Body of pancreas (tissue), 4 donors: ENCODE measurements around the gene FOXA3. TPM values are rescaled to one million over a fixed set of nuclear protein-coding genes. Genes with fewer than 3 reads are reported as not detected.

ENCODE experiments used
- ATAC-seq: fragments of 150-250 bp; one replicate; pipeline ENCODE4 v1.9.1; 2016
- DNase-seq, 4 donors: peaks; one replicate each; pipeline ENCODE4 v3.0.0-alpha.2; 2019
- H3K27ac ChIP-seq, 4 donors: fragments of 200-600 bp; sonication (generic); 1 replicate in 3 of 4; 2 replicates in 1 of 4; pipeline versions ENCODE4 v1.5.1 to v1.6.1; 2016 to 2019; ENCODE audit warnings: mild to moderate bottlenecking in 1 of 4, mixed read lengths in 1 of 4, moderate library complexity in 1 of 4
- H3K27me3 ChIP-seq, 2 donors: fragments of 200-600 bp; sonication (generic); one replicate each; pipeline ENCODE4 v1.6.0; 2016; ENCODE audit warnings: mild to moderate bottlenecking in 1 of 2
- H3K36me3 ChIP-seq, 2 donors: fragments of 200-600 bp; sonication (generic); replicated peaks in 1 of 2; 2 replicates each; pipeline ENCODE4 v1.5.1; 2016; ENCODE audit warnings: low read depth in 2 of 2; ENCODE audit not compliant: insufficient read depth in 1 of 2
- H3K4me1 ChIP-seq: fragments of 200-600 bp; sonication (generic); one replicate; pipeline ENCODE4 v1.6.0; 2016
- H3K4me3 ChIP-seq, 2 donors: fragments of 200-600 bp; sonication (generic); 1 replicate in 1 of 2; 2 replicates in 1 of 2; pipeline ENCODE4 v1.5.1; 2016 to 2019
- H3K9me3 ChIP-seq, 3 donors: fragments of 200-600 bp; sonication (generic); 1 replicate in 2 of 3; 2 replicates in 1 of 3; pipeline ENCODE4 v1.5.1; 2016
- POLR2A ChIP-seq, 3 donors: fragments of 450-650 bp; IDR thresholded peaks; one replicate each; pipeline ENCODE4 v1.6.1; 2016; ENCODE audit warnings: antibody characterized with exemption in 3 of 3, mild to moderate bottlenecking in 2 of 3
- WGBS, 2 donors: methylation state at CpG; one replicate each; pipeline ENCODE4 v1.1.5; 2017; 5-methylcytosine and 5-hydroxymethylcytosine counted together
- intact Hi-C: fragments of 100-400 bp; cut with DNase I; formaldehyde crosslinking; loops from one replicate; pipeline ENCODE4 v1.15.1; 2023
- total RNA-seq, 2 donors: library from RNA; depleted of rRNA; stranded (reverse); fragments of >200 nt; gene quantifications; one replicate each; pipeline ENCODE4 v1.1.0, GENCODE V29; 2016
- TF ChIP-seq, protein P1 (sequence below), 7 experiments: fragments of 450-650 bp in 4 of 7; fragments of 200-600 bp in 3 of 7; sonication (generic) in 3 of 7; IDR thresholded peaks; one replicate each; pipeline ENCODE4 v1.5.1; 2016 to 2019; ENCODE audit warnings: antibody characterized with exemption in 7 of 7

The FOXA3 gene
- total RNA-seq, 2 donors from 2014 or later = 3.0 to 16.3 TPM

DNA sequence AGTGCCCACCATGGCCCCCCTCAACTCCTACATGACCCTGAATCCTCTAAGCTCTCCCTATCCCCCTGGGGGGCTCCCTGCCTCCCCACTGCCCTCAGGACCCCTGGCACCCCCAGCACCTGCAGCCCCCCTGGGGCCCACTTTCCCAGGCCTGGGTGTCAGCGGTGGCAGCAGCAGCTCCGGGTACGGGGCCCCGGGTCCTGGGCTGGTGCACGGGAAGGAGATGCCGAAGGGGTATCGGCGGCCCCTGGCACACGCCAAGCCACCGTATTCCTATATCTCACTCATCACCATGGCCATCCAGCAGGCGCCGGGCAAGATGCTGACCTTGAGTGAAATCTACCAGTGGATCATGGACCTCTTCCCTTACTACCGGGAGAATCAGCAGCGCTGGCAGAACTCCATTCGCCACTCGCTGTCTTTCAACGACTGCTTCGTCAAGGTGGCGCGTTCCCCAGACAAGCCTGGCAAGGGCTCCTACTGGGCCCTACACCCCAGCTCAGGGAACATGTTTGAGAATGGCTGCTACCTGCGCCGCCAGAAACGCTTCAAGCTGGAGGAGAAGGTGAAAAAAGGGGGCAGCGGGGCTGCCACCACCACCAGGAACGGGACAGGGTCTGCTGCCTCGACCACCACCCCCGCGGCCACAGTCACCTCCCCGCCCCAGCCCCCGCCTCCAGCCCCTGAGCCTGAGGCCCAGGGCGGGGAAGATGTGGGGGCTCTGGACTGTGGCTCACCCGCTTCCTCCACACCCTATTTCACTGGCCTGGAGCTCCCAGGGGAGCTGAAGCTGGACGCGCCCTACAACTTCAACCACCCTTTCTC is 8.2 kb downstream of the FOXA3 start:
- Histone ChIP-seq H3K36me3 (no peaks in the 10 kb centered on the region), H3K27ac (peak overlapping the region in 1 of 4 donors; percentile 1), H3K27me3 (no peaks in the 10 kb centered on the region), H3K9me3 (no peaks in the 10 kb centered on the region), H3K4me3 (no peak overlapping the region), H3K4me1 (peaks cover 84% of the 10 kb centered on the region)
- no peak for ATAC-seq
- no peak for DNase-seq
- TF ChIP-seq, protein P1, sequence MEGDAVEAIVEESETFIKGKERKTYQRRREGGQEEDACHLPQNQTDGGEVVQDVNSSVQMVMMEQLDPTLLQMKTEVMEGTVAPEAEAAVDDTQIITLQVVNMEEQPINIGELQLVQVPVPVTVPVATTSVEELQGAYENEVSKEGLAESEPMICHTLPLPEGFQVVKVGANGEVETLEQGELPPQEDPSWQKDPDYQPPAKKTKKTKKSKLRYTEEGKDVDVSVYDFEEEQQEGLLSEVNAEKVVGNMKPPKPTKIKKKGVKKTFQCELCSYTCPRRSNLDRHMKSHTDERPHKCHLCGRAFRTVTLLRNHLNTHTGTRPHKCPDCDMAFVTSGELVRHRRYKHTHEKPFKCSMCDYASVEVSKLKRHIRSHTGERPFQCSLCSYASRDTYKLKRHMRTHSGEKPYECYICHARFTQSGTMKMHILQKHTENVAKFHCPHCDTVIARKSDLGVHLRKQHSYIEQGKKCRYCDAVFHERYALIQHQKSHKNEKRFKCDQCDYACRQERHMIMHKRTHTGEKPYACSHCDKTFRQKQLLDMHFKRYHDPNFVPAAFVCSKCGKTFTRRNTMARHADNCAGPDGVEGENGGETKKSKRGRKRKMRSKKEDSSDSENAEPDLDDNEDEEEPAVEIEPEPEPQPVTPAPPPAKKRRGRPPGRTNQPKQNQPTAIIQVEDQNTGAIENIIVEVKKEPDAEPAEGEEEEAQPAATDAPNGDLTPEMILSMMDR (IDR thresholded peaks at IDR 0.05) = no peak
- TF ChIP-seq POLR2A (IDR thresholded peaks at IDR 0.05) = no peak
- intact Hi-C loops = no loop called here
- WGBS, 2 donors = 71 to 80% methylated on average over 4 to 33 of the region's 34 CpGs

DNA sequence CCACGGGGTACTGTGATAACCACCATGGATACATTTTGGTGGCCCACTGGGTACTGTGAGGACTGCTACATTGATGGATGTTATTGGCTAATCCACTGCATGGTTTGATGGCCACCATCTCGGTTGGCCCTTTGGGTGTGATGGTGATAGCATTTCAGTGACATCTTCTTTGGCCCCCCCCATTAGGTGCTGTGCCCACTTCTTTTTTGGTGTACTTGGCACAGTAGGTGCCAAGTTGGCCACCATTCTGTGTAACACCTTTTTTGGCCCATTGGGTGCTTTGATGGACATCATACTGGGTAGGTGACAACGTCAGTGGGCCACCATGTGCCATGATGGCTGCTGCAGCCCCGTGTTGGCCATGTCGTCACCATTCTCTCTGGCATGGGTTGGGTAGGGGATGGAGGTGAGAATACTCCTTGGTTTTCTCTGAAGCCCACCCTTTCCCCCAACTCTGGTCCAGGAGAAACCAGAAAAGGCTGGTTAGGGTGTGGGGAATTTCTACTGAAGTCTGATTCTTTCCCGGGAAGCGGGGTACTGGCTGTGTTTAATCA is 9.2 kb downstream of the FOXA3 start:
- ATAC-seq = no peak
- no peaks in the 10 kb centered on the region for H3K36me3 ChIP-seq
- no peak for DNase-seq
- WGBS, 2 donors = 59 to 67% methylated on average over 4 to 7 of the region's 7 CpGs
- H3K4me1 ChIP-seq = peaks cover 84% of the 10 kb centered on the region
- peak overlapping the region; percentile 32 to 96 (median 46) for H3K27ac ChIP-seq
- H3K4me3 ChIP-seq = no peak overlapping the region
- no peak for TF ChIP-seq POLR2A (IDR thresholded peaks at IDR 0.05)
- TF ChIP-seq, protein P1 (IDR thresholded peaks at IDR 0.05) = no peak
- no peaks in the 10 kb centered on the region for H3K9me3 ChIP-seq
- intact Hi-C loops = no loop called here
- H3K27me3 ChIP-seq = no peaks in the 10 kb centered on the region

DNA sequence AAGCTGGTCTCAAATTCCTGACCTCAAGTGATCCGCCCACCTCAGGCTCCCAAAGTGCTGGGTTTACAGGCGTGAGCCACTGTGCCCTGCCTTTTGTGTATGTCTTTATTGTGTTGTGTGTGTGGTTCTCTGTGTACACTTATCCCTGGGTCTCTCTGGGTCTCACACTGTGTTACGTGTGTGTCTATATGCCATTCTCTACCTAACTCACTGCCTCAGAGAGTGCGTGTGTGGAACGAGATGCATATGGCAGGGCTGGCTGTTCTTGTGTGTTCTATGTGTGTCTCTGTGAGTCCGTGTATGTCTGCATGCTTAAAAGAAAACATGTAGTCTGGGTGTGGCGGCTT is 10.5 kb downstream of the FOXA3 start:
- DNase-seq (no peak), ATAC-seq (no peak)
- H3K36me3 ChIP-seq = no peaks in the 10 kb centered on the region
- TF ChIP-seq, protein P1 (IDR thresholded peaks at IDR 0.05) = no peak
- no peak for TF ChIP-seq POLR2A (IDR thresholded peaks at IDR 0.05)
- H3K9me3 ChIP-seq = no peaks in the 10 kb centered on the region
- no peaks in the 10 kb centered on the region for H3K27me3 ChIP-seq
- H3K4me3 ChIP-seq = no peak overlapping the region
- WGBS, 2 donors = 84 to 85% methylated on average over 7 of the region's 7 CpGs
- intact Hi-C loops = no loop called here
- peak overlapping the region; percentile 1 to 96 (median 46) for H3K27ac ChIP-seq
- peaks cover 86% of the 10 kb centered on the region for H3K4me1 ChIP-seq

DNA sequence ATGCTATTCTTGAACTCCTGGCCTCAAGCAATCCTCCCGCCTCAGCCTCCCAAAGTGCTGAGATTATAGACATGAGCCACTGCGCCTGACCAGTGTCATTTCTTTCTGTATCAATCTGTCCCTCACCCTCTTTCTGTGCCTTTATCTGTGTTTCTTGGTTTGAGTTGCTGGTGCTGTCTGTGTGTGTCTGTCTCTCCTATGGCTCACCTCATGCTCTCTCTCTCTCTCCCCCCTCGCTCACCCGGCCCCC is 12.0 kb downstream of the FOXA3 start:
- H3K27me3 ChIP-seq = no peaks in the 10 kb centered on the region
- peak overlapping the region; percentile 79 to 96 (median 90) for H3K27ac ChIP-seq
- H3K4me1 ChIP-seq = peaks cover 95% of the 10 kb centered on the region
- intact Hi-C loops = no loop called here
- DNase-seq (no peak), ATAC-seq (no peak)
- no peak overlapping the region for H3K4me3 ChIP-seq
- TF ChIP-seq POLR2A (IDR thresholded peaks at IDR 0.05) = no peak
- TF ChIP-seq, protein P1 (IDR thresholded peaks at IDR 0.05) = no peak
- WGBS, 2 donors = 26 to 53% methylated on average over 4 of the region's 4 CpGs
- H3K9me3 ChIP-seq = no peaks in the 10 kb centered on the region
- H3K36me3 ChIP-seq = no peaks in the 10 kb centered on the region
